GM12873 (cell line): Measurements from ENCODE around the gene CRB1.

Experiments used
- CTCF ChIP-seq: IDR thresholded peaks from 2 replicates; pipeline ENCODE4 v1.5.1; 2012; ENCODE audit warnings: low read depth, mild to moderate bottlenecking, moderate library complexity, low read length, control low read depth; ENCODE audit not compliant: insufficient read depth; ENCODE audit errors: missing control alignments

CRB1 gene

GRCh38 chr1:197302775-197303174, 34.7 kb downstream of the CRB1 start:
- TF ChIP-seq CTCF, result no peak

GRCh38 chr1:197303463-197303862, 35.4 kb downstream of the CRB1 start:
- TF ChIP-seq CTCF, result no peak

GRCh38 chr1:197304638-197305200, 36.7 kb downstream of the CRB1 start:
- no peak for TF ChIP-seq CTCF

GRCh38 chr1:197305925-197306324, 37.9 kb downstream of the CRB1 start:
- TF ChIP-seq CTCF, result no peak

- TF ChIP-seq CTCF, result no peak
Observed at GRCh38 chr1:197306381-197307062, 38.5 kb downstream of the CRB1 start.

GRCh38 chr1:197307136-197307535, 39.1 kb downstream of the CRB1 start:
- TF ChIP-seq CTCF, result no peak

GRCh38 chr1:197307551-197307950, 39.5 kb downstream of the CRB1 start:
- no peak for TF ChIP-seq CTCF
